OCI-LY3 (cell line): ENCODE data around the gene GK2.

Experiments used
- EZH2phosphoT487 ChIP-seq: fragments of 200-600 bp; shearing (Covaris generic); IDR thresholded peaks from 2 replicates; pipeline ENCODE4 v1.6.1; 2018; ENCODE audit warnings: antibody characterized with exemption, mixed run types, low read depth
- TF ChIP-seq, protein P1 (sequence below): fragments of 200-600, 300-600 bp; sonication (generic); IDR thresholded peaks from 2 replicates; pipeline ENCODE4 v1.5.1; 2014; ENCODE audit warnings: antibody characterized with exemption, low read length, low read depth

DNA sequence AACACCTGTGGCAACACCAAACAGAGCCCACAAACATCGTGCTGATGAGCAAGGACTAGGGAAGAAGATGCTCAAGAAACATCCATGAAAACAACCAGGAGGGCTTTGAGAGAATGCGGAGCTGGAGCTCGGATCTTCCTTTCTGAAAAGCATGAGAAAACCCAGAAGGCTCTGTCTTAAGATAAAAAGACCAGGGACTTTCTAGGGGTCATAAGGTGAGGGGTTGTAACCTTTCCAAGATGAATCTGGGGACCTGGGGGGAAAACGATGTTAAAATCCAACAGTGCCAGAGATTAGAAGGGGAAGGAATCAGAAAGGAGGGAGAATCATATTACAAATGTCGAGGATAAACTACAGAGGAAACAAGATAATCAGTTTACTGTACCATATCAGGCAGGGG is 10.1 kb downstream of the GK2 start:
- TF ChIP-seq, protein P1, sequence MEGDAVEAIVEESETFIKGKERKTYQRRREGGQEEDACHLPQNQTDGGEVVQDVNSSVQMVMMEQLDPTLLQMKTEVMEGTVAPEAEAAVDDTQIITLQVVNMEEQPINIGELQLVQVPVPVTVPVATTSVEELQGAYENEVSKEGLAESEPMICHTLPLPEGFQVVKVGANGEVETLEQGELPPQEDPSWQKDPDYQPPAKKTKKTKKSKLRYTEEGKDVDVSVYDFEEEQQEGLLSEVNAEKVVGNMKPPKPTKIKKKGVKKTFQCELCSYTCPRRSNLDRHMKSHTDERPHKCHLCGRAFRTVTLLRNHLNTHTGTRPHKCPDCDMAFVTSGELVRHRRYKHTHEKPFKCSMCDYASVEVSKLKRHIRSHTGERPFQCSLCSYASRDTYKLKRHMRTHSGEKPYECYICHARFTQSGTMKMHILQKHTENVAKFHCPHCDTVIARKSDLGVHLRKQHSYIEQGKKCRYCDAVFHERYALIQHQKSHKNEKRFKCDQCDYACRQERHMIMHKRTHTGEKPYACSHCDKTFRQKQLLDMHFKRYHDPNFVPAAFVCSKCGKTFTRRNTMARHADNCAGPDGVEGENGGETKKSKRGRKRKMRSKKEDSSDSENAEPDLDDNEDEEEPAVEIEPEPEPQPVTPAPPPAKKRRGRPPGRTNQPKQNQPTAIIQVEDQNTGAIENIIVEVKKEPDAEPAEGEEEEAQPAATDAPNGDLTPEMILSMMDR, result no peak
- TF ChIP-seq EZH2phosphoT487, result no peak
